ENCODE data around the gene SKI. TPM values are rescaled to one million over a fixed set of nuclear protein-coding genes. Genes with fewer than 3 reads are reported as not detected.

SKI gene
- total RNA-seq, 2 donors from 2014 or later, result 135 to 138 TPM

DNA sequence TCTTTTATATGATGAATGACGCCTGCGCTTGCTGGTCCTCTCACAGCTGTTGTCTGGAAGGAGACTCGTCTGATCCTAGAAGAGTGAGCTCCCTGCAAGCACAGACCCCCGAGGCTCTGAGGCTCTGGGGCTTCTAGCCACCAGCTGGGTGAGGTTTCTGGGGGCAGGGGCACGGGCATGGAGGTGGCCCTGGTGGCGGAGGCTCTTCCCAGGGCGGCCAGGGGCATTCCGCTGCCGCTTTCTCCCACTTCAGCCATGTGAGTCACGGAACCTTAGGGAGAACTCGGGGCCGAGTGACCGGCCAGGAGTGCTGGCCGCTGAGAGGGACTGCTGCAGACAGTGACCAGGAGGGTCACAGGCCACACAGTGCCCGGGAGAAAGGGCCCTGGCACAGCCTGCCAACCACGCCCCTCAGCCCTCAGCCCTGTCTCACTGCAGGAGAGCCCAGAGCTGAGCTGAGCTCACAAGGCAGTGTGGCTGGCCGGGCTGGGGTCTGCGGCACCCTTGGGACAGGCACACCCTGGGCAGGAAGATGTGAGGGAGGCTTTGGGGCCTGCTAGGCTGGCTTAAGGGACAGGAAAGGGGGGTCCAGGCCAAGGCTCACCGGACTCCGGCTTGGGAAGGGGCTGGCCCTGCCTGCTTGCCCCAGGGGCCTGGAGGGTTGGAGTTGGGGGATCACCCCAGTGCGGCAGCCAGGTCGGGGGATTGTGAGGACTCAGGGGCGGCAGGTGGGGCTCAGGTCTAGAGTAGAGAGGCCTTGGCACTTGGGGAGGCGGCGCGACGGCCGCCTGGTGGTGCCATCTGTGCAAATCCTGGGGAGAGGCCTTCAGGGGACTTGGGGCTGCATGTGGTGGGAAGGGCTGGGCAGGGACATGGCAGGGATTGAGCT, 127.5 kb downstream of the SKI start:
- TF ChIP-seq CTCF (IDR thresholded peaks at IDR 0.05), result no peak
- no peak overlapping the region for H3K4me3 ChIP-seq
- ATAC-seq (ENCODE audit: insufficient number of reproducible peaks, low FRiP score, low read depth) (no peak), DNase-seq (ENCODE audit: low spot score) (no peak)
- peaks cover 10 to 44% of the 10 kb centered on the region in 2 donors for H3K4me1 ChIP-seq (ENCODE audit: control insufficient read depth in 1 of 2, low read depth in 2 of 2)
- no peaks in the 10 kb centered on the region for H3K9me3 ChIP-seq
- H3K36me3 ChIP-seq, result peaks cover 3% of the 10 kb centered on the region
- H3K27ac ChIP-seq, result no peak overlapping the region
- H3K27me3 ChIP-seq (replicated peaks; ENCODE audit: insufficient read depth), result no peaks in the 10 kb centered on the region

DNA sequence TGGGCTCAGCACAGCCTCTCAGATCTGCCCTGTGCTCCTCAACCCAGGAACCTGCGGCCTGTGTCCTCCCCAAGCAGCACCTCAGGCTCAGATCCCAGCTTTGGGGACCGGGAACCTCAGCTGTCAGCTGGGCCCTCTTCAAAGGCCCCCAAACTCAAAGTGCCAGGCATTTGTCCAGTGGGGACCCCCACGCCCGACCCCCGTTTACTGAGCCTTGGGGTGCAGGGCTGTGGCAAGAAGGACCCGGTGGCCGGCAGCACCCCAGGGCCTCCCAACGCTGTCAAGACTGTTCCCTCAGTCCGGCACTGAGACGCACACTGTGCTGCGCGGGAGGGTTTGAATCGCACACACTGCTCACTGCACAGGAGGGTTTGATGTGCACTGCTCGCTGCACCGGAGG, 128.3 kb downstream of the SKI start:
- DNase-seq (ENCODE audit: low spot score) (no peak), ATAC-seq (ENCODE audit: insufficient number of reproducible peaks, low FRiP score, low read depth) (no peak)
- Histone ChIP-seq H3K27ac (no peak overlapping the region), H3K4me3 (no peak overlapping the region), H3K36me3 (peaks cover 3% of the 10 kb centered on the region), H3K9me3 (no peaks in the 10 kb centered on the region), H3K4me1 (ENCODE audit: control insufficient read depth in 1 of 2, low read depth in 2 of 2) (peaks cover 11 to 50% of the 10 kb centered on the region in 2 donors), H3K27me3 (replicated peaks; ENCODE audit: insufficient read depth) (no peaks in the 10 kb centered on the region)
- no peak for TF ChIP-seq CTCF (IDR thresholded peaks at IDR 0.05)

DNA sequence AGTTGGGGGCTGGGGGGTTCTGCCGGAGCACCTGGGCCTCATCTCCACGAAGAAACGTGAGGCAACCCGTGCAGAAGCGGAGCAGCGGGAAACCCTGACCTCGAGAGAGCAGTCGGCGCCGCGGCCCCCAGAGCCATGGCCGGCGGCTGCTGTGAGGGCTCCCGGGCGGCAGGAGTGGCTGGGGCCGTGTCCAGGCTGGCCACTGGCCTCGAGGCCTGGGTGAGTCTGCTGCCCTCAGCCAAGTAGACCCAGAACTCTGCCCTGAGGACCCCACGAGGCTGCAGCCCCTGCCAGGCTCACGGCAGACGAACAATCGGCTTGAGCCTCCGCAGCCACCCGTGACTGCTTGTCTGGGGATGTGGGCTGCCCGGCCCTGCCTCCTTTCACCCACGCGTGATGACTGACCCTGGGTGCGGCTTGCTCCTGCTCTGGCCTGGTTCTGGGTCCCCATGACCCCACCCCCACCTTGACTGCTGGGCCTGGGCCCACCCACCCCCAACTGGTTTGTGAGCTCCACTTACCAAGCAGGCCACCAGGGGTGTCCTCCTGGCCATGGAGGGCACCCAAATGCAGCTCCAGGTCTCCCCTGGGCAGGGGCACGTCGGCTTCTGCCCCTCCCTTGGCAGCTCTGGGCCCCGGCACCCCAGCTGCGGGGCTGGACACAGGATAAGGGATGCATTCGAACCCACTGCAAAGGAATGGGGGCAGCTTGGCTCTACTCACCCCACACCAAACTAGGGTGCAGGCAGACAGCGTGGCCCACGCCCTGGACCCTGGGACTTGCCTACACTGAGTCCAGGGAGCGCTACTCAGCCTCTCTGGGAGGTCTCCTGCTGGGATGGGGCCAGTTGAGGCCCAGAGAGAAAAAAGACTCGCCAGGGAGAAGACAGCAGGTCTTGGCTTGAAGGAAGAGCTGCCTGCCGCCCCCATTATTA, 129.1 kb downstream of the SKI start:
- ATAC-seq (ENCODE audit: insufficient number of reproducible peaks, low FRiP score, low read depth) (no peak), DNase-seq (ENCODE audit: low spot score) (no peak)
- H3K27ac ChIP-seq, result no peak overlapping the region

DNA sequence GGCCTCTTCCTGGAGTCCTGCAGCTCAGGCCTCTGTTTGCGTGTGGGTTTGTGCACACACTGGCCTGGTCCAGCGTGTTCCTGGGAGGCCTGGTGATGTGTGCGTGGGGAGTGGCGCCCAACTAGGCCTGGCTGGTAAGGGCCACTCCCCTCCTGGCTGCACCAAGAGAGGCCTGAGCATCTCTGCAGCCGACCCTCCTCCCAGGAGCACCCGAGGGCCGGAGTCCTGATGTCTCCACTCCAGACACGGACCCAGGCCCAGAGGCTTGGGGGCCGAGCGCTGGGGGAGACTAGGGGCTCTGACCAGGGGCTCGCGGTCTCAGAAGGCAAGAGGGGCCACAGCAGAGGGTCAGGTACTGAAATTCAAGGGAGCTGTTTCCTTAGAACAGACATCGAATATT, 130.0 kb downstream of the SKI start:
- no peak overlapping the region for H3K27ac ChIP-seq

More for the DNA sequence above, 129.1 kb downstream of the SKI start:
- no peaks in the 10 kb centered on the region for H3K9me3 ChIP-seq
- no peak for TF ChIP-seq CTCF (IDR thresholded peaks at IDR 0.05)
- H3K4me3 ChIP-seq, result no peak overlapping the region
- no peaks in the 10 kb centered on the region for H3K27me3 ChIP-seq (replicated peaks; ENCODE audit: insufficient read depth)
- peaks cover 3% of the 10 kb centered on the region for H3K36me3 ChIP-seq
- peaks cover 11 to 50% of the 10 kb centered on the region in 2 donors for H3K4me1 ChIP-seq (ENCODE audit: control insufficient read depth in 1 of 2, low read depth in 2 of 2)

More for the DNA sequence above, 130.0 kb downstream of the SKI start:
- Histone ChIP-seq H3K9me3 (no peaks in the 10 kb centered on the region), H3K4me3 (no peak overlapping the region), H3K27me3 (replicated peaks; ENCODE audit: insufficient read depth) (no peaks in the 10 kb centered on the region), H3K4me1 (ENCODE audit: control insufficient read depth in 1 of 2, low read depth in 2 of 2) (peaks cover 9 to 45% of the 10 kb centered on the region in 2 donors), H3K36me3 (peaks cover 3% of the 10 kb centered on the region)
- ATAC-seq (ENCODE audit: insufficient number of reproducible peaks, low FRiP score, low read depth) (no peak), DNase-seq (ENCODE audit: low spot score) (no peak)
- no peak for TF ChIP-seq CTCF (IDR thresholded peaks at IDR 0.05)

All from thoracic aorta (tissue), 2 donors.